Stimulated activated CD8-positive, alpha-beta memory T cell treated with anti-CD3 and anti-CD28 coated beads, Interleukin-15, amount 100 ng/mL, for 1 hour (primary cell): Measurements from ENCODE around the gene NCMAP.
A peak's percentile ranks its signal among the peaks of the same experiment; 100 is the strongest.

Source experiments
- DNase-seq: peaks from one replicate; pipeline ENCODE4 v3.0.0-alpha.2; 2020; ENCODE audit warnings: low read depth

The NCMAP gene

DNA sequence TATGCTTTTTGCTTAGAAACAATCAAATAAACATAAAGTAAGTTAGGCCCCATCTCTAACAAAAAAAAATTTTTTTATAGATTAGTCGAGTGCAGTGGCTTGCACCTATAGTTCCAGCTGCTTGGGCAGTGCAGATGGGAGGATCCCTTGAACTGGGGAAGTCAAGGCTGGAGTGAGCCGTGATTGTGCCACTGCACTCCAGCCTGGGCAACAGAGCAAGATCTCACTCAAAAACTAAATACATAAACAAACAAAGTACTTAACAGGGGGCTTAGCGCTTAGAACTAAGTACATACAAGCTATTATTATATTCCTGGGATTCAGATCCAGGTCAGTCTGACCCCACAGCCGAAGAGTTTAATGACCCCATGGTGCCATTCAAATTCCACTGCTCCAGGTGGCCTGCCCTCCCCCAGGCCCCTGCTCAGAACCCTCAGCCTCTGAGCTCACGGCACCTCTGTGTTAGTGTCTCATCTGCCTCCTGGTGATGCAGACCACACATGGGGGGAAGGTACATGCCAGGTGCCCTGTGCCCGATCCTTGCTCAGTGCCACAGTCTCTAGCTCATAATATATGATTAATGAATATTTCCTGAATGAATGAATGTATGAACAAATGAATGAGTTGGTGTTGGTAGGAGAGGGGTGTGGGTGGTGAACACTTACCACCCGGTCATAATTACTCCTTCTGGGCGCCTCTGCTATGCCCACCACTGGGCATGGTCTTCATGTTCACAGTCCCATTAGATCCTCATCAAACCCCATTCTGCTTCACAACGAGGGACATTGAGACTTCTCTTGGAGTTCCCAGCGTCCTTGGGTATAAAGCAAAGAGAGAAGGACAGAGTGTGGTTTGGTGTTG lies 14.6 kb downstream of the NCMAP start:
- no peak for DNase-seq

DNA sequence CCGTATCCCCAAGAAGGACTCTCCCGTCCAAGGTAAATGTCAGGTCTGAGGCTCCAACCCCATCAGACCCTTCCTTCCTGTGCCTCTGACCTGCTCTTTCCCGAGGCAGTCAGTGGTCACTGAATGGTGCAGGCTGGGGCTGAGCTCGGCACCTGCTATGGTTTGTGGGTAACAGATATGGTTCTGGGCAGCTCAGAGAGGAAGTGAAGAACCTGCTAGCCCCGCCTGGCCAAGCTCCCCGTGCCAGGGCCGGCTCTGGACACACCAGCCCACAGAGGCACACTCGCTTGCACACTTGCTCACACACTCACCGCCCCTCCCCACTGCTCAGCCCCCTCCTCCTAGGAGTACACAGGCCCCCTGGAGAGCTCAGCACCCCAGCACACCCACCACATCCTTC lies 16.4 kb downstream of the NCMAP start:
- no peak for DNase-seq

DNA sequence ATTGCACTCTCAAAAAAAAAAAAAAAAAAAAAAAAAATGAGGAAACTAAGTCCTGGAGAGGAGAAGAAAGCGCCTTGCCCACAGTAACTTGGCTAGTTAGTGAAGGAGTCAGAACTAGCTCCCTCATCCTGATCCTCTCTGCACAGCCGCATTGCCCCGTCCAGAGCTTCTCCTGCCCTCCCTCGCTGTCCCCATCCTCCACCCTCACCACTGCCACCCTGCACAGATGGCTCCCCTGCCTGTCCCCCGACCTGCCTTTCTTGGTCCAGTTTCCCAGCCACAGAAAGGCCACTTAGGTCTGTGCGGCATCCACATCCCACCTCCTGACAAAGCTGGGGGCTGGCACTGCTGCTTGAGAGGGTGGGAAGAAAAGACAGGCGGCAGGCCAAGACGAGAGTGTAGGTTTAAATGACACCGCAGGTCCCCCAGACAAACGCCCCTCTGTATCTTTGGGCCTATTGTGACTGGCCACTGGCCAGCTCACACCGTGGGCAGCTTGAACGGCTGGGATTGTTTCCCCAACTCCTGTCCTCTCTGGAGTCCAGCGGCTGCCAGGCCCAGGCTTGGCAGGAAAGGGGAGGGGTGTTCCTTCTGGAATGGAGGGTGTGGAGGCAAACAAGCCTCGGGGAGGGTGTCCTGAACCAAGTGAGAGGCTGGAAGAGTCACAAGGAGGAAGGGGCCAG lies 20.2 kb downstream of the NCMAP start:
- DNase-seq = no peak

DNA sequence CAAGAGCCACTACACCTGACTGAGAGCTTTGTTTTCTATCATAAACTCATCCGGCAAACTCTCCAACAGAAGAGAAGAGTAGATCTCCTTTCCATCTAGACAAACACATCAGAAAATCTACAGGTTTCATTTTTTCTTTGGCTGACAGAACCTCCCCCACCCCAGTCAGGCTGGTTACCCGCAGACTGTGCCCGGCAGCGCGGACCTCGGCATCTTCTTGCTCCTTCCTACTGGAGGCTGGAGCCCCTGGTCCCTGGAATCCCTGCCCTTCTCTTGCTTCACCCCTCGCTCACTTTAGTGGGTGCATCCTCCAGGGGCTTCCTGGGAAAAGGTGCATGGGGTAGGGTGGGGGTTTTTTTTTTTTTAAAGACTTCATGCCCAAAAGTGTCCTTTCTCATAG lies 23.0 kb downstream of the NCMAP start:
- no peak for DNase-seq

DNA sequence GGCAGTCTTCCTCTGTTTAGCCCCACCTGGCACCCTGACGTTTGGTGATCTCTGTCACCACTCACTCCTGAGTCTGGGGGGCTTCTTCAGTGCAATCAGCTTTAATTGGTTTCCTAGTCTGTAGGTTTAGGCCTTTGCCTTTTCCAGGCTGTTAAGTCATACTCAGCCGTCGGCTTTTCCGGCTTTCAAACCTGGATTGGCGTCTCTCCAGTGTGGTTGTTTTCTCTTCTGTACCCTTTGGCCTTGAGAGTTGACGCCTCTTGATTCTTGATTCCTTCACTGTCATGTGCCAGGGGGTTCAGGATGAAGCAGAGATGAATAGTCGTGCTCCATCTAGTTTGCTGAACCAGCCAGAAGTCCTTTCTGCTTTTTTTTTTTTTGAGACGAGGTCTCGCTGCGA lies 24.9 kb downstream of the NCMAP start:
- no peak for DNase-seq

DNA sequence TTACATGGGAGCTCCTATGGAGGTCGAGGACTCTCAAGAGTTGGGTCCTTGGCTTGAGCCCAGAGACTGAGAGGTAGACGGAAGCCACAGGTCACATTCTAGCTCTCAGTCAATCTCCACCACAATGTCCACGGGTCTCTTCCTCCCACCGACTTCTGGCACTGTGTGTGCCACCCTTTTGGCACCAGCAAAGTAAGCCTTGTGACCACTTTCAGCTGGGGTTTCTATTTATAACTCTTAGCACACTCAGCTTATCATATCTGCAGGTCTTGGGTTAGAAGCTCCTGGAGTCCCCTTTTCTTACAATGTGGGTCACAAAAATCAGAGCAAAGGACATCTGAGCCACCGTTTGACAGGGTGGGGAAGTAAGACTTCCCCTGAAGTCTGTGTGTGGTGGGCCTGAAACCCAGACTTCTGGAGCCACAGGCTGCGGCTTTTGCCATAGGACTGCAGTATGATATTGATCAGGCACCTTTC lies 28.3 kb downstream of the NCMAP start:
- no peak for DNase-seq

DNA sequence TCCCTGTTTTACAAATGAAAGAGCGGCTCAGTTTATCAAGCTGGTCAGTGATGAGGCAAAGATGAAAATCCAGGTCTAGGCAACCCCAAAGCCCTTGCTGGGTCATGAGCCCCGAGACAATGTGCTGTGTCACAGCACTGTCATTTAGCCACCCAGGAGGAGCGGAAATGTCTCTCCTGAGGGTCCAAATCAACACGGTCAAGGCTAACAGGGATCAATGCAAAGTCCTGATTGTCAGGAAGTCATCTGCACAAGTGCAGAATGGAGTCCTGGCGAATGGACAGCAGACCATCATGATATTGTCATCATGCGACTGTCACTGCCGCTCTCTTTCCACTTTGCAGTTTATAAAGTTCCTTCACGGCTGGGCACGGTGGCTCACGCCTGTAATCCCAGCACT lies 30.2 kb downstream of the NCMAP start:
- DNase-seq = no peak

DNA sequence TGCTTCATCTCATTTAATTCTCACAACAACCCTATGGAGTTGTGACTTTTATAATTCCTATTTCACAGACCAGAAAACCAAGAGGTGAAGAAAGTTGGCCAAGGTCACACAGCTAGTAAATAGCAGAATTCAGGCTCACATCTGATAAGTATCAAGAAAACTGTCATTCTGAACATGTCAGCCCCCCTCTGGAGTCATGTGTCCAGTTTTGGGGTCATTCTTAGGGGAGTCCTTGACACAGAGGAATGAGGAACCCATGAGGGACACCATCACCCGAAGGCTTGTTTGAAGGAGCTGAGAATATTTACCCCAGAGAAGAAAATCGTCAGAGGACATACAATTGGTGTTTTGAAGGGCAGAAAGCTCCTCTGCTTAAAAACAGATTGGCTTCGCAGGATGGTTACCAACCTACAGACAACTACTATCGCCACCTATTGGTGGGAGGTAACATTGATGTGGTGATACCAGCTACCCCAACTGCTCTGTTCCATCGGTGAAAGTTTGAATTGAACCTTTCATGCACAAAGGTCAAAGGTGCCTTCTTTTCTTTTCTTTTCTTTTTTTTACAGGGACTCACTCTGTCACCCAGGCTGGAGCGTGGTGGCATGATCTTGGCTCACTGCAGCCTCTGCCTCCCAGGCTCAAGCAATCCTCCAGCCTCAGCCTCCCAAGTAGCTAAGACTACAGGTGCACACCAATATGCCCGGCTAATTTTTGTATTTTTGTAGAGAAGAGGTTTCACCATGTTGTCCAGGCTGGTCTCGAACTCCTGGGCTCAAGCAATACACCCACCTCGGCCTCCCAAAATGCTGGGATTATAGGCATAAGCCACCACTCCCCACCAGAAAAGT lies 31.3 kb downstream of the NCMAP start:
- peak; percentile 17 for DNase-seq

DNA sequence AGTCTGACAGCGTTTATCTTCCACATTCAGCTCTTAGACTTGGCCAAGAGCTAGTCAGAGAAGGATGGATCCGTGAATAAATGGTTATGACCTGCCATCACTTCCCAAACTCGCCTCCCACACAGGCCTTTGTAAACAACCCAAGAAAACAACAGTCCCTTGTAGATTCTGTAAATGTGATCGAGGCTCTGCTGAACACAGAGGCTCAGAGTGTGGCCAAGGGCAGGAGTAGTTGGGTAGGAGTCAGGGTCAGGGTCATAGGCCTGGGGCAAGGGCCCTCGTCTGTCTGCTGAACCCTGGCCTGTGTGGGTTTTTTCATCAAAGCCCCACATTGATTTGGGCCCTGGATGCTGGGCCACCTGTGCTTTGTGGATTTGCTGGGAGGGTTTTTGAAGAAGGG lies 32.7 kb downstream of the NCMAP start:
- no peak for DNase-seq

DNA sequence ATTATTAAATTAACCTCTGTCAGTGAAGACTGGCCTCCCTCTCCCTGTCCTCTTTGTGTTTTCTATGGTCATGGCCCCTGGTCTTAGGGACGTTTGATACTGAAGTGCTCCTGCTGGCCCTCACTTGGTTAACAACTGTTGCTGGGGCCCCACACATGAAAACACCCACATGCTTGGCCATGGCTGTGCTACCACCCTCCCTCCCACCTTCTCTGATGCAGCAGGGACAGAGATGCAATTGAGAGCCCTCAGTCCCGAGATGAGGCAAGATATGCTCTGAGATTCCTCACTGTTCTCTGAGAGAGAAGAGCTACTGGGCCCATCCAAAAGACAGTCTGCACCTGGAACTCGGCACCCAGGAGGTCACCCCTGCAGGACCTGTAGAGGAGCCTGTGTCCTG lies 33.3 kb downstream of the NCMAP start:
- DNase-seq = no peak

DNA sequence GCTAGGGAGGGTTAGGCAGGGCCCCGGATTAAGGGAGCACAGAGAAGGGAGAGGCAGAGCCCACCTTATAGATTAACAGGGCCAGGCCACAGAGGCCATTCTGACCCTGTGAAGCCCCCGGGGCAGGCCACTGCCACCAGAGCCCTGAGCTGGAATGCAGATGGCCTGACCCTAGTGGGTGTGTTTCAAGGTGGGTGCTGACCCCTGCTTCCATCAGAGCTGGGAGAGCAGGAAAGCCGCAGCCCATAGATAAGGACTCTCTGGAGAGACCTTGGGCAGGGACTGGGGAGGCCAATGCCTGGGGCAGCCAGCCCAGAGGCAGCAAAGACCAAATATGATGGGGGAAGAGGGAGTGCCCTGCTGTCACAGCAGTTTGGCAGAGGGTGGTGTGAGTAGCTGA lies 35.9 kb downstream of the NCMAP start:
- DNase-seq = no peak

DNA sequence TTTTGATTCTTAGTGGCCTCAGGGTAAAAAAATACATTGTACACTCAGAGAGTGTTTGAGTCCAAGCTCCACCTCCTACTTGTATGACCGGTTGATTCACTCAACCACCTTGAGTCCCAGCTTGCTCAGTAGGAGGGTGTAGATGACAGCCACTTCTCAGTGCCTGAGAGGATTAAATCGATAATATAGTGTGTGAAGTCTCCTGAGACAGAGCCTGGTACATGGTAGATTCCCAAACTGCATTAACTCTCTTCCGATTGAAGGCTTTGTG lies 38.4 kb downstream of the NCMAP start:
- DNase-seq = no peak

DNA sequence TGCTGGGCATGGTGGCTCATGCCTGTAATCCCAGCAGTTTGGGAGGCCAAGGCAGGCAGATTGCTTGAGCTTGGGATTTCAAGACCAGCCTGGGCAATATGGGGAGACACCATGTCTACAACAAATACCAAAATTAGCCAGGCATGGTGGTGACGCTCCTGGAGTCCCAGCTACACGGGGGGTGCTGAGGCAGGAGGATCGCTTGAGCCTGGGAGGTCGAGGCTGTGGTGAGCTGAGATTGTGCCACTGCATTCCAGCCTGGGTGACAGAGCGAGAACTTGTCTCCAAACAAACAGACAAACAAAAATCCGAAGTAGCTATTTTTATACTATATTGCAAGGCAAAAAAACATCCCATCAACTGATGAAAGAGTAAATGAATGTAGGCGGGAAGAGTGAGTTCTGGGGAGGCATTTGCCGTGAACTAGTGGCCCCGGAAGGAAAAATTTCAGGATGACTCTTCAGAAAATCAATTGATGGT lies 40.6 kb downstream of the NCMAP start:
- DNase-seq = no peak

DNA sequence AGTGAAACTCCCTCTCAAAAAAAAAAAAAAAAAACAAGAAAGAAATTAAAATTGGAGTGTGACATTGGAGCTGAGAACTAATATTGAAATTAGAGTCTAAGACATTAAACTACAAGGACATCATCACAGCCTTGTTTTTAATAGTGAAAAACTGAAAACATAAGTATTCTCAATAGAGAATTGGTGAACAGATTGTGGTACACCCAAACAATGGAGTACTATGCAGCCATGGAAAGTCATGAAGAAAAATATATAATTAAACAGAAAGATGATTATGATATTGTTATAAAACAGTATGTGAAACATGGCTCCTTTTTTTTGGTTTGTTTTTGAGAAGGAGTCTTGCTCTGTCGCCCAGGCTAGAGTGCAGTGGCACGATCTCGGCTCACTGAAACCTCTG lies 43.4 kb downstream of the NCMAP start:
- no peak for DNase-seq

DNA sequence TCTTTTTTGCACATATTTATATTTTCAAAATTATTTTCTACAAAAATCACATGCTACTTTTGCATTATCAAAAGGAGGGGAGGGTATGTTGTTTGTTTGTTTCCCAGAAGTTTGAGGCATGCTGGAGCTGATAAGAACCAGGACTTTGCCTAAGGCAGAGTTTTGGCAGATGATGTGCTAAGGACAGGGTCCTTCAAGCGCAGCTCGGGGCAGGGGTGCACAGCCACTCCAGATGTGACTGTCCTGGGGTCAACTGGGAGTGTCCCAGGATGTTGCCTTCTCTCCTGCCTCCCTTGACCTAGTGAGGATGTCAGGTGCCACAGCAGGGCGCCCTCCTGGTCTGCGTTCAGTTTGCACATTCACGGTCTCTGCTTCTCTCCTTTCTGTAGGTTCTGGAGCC lies 44.7 kb downstream of the NCMAP start:
- no peak for DNase-seq

DNA sequence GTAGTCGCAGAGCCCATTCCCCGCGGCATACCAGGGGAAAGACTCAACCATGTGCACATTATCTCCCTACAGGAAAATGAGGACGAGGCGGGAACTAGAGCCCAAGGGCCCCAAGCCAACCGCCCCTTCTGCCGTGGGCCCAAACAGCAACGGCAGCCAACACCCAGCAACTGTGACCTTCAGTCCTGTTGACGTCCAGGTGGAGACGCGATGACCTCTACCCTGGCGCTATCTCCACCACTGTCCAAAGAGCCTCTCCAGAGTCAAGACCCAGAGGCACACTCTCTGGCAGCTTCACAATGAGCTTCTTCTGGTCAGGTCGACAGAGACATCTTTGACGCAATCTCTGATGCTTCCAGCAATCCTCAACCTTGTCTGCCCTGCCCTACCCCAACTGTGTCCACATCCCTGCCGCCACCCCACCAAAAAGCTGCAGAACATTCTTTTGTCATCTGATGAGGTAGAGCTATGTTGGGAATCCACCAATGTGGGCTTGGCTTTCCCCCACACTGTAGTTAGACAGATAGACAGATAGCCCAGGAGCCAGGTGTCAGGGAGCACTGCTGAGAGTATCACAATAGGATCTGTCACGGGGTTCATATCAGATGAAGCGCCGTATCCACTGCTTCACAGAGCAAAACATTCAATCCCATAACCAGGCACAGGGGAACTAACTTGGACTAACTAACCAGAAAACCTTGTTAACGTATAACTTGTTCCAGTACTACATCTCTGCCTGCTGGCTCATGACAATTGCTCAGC lies 49.8 kb downstream of the NCMAP start:
- no peak for DNase-seq

DNA sequence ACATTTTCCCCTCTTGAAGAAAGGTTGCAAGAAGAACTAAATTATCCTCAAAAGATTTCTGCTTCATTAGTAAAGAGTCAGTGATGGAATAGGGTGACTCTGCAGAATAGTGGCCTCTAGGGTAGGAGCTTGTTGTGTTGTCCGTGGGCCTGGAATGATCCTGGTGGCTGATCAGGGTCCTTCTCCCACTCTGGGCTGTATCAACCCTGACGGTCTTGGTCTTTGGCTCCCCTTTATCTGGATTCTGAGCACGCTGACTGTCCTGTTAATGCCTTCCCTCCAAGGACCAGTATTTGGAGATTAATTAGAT lies 50.4 kb downstream of the NCMAP start:
- no peak for DNase-seq

DNA sequence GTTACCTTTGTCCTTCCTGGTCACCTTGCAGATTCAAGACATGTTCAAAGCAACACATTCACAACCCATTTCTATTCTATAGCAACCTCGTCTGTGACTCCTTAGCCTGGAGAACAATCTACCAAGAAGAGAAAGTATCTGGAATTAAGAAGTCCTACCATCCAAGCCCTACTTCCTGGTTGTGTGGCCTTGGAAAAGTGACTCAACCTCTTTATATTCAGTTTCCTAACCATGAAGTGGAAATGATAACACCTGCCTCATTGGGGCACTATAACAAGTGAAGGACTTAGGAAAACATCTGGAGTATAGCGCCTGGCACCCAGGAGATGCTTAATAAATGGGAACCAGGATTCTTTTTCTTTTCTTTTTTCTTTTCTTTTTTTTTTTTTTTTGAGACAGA lies 50.7 kb downstream of the NCMAP start:
- no peak for DNase-seq

DNA sequence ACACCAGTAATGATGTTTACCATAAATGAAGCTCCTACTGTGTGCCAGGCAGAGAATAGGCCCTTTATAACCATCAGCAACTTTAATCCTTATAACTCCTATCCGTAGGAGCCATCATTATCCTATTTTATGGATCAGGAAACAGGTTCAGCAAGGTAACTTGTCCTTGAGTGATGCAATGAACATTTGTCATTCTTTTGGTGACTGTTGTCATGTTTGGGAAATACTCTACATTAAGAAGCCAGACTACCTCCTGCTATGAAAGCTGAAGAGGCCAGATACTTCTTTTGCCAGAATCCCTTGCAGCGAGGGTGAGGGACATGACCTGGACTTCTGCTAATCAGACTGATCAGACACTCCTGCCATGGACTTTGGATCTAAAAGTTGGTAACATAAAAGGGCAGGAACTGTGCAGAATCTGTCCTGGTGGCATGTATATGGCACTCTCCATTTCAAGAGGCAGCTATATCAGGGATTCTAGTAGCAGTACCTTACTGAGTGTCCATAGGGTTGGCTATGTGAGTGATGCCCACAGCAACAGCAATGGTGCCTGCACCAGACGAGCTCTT lies 54.1 kb downstream of the NCMAP start:
- DNase-seq = no peak

DNA sequence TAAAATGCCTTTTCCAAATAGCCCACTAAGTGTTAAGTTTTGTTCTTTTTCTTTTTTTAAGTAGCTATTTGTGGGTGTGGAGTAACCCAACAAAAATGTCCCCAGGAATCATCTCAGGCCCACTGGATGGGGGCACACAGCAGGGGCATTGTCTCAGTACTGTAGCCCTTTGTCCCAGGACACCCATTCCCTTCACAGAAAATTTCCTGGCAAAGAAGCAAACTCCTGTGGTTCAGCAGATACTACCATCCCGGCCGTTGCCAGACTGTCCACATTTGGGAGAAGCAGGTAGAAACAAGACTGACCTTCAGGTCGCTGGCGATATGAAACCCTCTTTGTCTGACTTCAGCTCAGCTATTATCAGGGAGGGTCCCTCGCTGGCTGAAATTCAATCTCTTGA lies 63.5 kb downstream of the NCMAP start:
- no peak for DNase-seq

DNA sequence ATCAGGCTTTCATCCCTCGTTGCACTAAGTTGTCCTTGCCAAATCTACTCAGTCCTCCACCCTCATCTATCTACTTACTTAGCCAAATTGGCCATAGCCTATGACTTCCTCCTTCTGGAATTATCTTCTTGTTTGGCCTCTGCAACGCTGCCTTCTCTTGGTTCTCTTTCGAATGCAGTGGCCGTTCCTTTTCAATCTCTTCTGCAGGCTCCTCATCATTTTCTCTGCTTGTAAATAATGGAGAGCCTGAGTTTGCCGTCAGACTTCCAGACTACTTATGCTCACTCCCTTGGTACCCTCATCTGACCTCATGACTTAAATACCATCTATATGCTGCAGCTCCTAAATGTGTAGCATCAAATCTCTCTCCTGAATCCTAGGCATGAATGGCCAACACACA lies 64.8 kb downstream of the NCMAP start:
- no peak for DNase-seq

DNA sequence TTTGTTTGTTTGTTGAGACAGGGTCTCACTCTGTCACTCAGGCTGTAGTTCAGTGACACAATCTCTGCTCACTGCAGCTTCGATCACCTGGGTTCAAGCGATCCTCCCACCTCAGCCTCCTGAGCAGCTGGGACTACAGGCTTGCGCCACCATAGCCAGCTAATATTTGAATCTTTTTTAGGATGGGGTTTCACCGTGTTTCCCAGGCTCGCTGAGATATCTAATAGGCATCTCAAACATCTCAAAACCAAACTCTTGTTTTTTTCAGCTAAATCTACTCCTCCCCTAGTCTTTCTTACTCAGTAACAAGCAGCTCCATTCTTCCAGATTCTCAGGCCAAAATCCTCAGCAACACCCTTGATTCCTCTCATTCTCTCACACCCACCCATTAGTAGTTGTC lies 65.2 kb downstream of the NCMAP start:
- no peak for DNase-seq
